ENCODE measurements around the gene PIGS. TPM values are rescaled to one million over a fixed set of nuclear protein-coding genes. Genes with fewer than 3 reads are reported as not detected.

The PIGS gene
- total RNA-seq, 2 donors from 2014 or later, result 68.7 to 131 TPM

DNA sequence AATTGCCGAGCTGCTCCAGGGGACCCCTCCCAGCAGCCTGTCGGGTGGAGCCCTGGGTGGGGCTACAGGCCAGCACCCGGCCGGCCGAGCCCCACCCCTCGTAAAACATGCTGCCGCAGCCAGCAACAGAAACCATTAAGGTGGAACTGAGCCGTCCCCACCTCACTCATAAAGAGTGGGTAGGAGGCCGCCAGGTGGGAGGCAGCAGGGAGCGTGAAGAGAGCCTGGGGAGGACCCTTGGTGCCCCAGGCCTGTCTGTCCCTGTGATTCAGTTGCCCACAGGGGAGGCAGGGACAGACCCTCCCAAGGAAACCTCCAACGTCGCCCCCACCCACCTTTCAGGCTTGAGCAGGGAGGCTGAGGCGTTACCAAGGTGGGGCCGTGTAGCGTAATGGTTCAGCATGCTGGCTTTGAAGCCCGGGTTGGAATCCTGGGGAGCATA lies 56.7 kb downstream of the PIGS start:
- no peak overlapping the region for H3K27ac ChIP-seq
- no peak for TF ChIP-seq POLR2AphosphoS5 (IDR thresholded peaks at IDR 0.05)
- intact Hi-C loops (cut with DNase I), result no loop called here
- no peaks in the 10 kb centered on the region for H3K4me1 ChIP-seq (replicated peaks)
- H3K36me3 ChIP-seq, result no peaks in the 10 kb centered on the region
- no peak for DNase-seq (ENCODE audit: low spot score)
- no peak overlapping the region for H3K4me3 ChIP-seq
- H3K27me3 ChIP-seq (replicated peaks; ENCODE audit: insufficient read depth), result no peaks in the 10 kb centered on the region
- no peaks in the 10 kb centered on the region for H3K9me3 ChIP-seq
- 25% methylated on average over 16 of the region's 16 CpGs for WGBS

DNA sequence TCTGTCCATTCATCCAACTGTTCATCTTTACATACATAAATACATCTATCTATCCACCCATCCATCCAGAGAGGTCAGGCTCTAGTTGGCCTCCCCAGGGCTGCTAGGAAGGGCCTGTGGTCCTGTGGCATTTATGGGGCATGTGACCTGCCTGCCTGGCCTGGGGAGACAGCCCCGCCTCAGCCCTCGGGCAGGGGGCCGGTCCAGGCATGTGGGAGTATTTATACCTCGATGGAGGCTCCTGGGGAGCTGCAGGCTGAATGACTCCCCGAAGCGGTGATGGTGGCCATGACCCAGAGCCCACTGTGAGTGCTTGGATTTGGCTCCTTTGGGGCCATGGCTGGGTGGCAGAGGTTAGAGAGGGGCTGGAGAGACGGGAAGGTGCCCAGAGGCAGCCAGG lies 57.8 kb downstream of the PIGS start:
- no peaks in the 10 kb centered on the region for H3K27me3 ChIP-seq (replicated peaks; ENCODE audit: insufficient read depth)
- H3K9me3 ChIP-seq, result no peaks in the 10 kb centered on the region
- no peak overlapping the region for H3K4me3 ChIP-seq
- H3K4me1 ChIP-seq (replicated peaks), result no peaks in the 10 kb centered on the region
- intact Hi-C loops (cut with DNase I), result no loop called here
- H3K27ac ChIP-seq, result no peak overlapping the region
- H3K36me3 ChIP-seq, result no peaks in the 10 kb centered on the region
- DNase-seq (ENCODE audit: low spot score), result no peak
- TF ChIP-seq POLR2AphosphoS5 (IDR thresholded peaks at IDR 0.05) (no peak), POLR2A (IDR thresholded peaks at IDR 0.05) (no peak)
- TF ChIP-seq, protein P1, sequence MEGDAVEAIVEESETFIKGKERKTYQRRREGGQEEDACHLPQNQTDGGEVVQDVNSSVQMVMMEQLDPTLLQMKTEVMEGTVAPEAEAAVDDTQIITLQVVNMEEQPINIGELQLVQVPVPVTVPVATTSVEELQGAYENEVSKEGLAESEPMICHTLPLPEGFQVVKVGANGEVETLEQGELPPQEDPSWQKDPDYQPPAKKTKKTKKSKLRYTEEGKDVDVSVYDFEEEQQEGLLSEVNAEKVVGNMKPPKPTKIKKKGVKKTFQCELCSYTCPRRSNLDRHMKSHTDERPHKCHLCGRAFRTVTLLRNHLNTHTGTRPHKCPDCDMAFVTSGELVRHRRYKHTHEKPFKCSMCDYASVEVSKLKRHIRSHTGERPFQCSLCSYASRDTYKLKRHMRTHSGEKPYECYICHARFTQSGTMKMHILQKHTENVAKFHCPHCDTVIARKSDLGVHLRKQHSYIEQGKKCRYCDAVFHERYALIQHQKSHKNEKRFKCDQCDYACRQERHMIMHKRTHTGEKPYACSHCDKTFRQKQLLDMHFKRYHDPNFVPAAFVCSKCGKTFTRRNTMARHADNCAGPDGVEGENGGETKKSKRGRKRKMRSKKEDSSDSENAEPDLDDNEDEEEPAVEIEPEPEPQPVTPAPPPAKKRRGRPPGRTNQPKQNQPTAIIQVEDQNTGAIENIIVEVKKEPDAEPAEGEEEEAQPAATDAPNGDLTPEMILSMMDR (IDR thresholded peaks at IDR 0.05), result no peak
- 63% methylated on average over 7 of the region's 7 CpGs for WGBS

DNA sequence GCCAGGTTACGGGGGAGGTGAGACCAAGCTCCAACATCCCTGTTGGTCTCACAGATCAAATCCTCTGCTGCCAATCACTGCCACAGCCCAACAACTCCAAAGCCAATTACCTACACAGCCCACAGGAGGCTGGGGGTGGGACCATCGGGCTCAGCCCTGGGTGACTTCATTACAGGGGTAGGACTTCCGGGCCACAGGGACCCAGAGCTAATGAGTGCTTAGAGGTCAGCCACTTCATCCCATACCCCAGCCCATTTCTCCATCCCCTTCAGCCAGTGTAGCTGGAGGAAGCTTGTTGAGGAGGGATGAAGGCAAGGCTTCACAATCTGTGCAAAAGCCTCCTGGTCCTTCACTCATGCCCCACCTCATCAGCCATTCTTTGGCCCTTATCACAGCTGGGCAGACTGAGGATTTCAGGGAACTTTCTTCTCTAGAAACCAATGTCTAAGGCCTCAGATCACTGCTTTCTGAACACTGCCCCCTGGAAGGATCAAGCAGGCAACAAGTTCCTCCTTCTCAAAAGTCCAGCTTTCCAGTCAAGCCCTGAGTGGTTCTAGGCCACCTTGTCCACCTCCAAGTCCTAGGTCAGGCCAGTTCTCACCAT lies 59.4 kb downstream of the PIGS start:
- intact Hi-C loops (cut with DNase I), result no loop called here
- H3K27me3 ChIP-seq (replicated peaks; ENCODE audit: insufficient read depth), result no peaks in the 10 kb centered on the region
- no peak for DNase-seq (ENCODE audit: low spot score)
- WGBS, result 81% methylated on average over 3 of the region's 3 CpGs
- TF ChIP-seq POLR2AphosphoS5 (IDR thresholded peaks at IDR 0.05), result no peak
- TF ChIP-seq, protein P1 (IDR thresholded peaks at IDR 0.05), result no peak
- TF ChIP-seq POLR2A (IDR thresholded peaks at IDR 0.05), result no peak
- H3K9me3 ChIP-seq, result no peaks in the 10 kb centered on the region
- no peaks in the 10 kb centered on the region for H3K4me1 ChIP-seq (replicated peaks)
- no peak overlapping the region for H3K27ac ChIP-seq
- no peak overlapping the region for H3K4me3 ChIP-seq
- H3K36me3 ChIP-seq, result no peaks in the 10 kb centered on the region

DNA sequence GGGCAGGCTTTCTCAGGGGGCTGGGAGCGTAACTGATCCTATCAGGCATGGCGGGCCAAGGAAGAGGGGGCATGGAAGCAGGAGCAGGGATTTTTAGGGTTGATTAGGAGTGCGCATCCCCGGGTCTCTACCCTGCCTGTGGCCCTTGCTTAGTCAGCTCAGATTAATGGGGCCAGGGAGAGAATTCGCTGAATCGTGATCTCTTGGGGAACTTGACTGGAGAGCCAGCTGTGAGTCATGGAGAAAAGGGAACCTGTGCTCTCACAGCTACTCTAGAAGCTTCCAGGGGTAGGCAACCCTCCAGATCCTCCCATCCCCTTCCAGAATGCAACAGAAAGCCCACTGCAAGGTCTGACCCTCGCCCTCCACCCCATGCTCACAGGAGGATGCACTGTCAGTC lies 61.5 kb downstream of the PIGS start:
- no peaks in the 10 kb centered on the region for H3K27me3 ChIP-seq (replicated peaks; ENCODE audit: insufficient read depth)
- H3K9me3 ChIP-seq, result no peaks in the 10 kb centered on the region
- no peaks in the 10 kb centered on the region for H3K4me1 ChIP-seq (replicated peaks)
- no peaks in the 10 kb centered on the region for H3K36me3 ChIP-seq
- 84% methylated on average over 7 of the region's 7 CpGs for WGBS
- H3K4me3 ChIP-seq, result no peak overlapping the region
- no peak overlapping the region for H3K27ac ChIP-seq
- intact Hi-C loops (cut with DNase I), result no loop called here
- DNase-seq (ENCODE audit: low spot score), result no peak
- TF ChIP-seq POLR2A (IDR thresholded peaks at IDR 0.05), result no peak
- TF ChIP-seq, protein P1 (IDR thresholded peaks at IDR 0.05), result no peak
- TF ChIP-seq POLR2AphosphoS5 (IDR thresholded peaks at IDR 0.05), result no peak

DNA sequence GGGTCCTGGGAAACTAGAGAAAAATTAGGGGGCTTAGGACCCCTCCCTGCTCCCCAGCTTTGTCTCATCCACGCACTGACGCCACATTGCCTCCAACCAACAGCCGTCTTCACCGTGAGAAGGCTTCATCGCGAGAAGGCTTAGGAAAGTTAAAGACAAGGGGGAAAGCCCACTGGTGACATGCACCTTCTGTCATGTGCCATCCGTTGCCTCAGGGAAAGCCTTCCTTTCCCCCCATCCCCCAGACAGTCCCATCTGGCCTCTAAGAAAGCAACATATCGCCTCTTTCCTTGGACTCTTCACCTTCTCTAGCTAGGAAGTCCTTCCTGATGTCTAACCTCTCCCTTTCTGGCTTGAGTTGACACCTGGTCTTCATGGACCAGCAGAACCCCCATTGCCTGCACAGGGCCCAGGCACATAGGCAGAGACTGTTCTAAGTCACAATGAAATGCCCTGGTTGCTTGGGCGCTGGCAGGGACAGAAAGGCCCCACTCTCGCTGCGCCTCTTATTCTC lies 63.1 kb downstream of the PIGS start:
- Histone ChIP-seq H3K36me3 (no peaks in the 10 kb centered on the region), H3K9me3 (no peaks in the 10 kb centered on the region), H3K4me1 (replicated peaks) (no peaks in the 10 kb centered on the region), H3K27ac (peak overlapping the region; percentile 19 to 34), H3K27me3 (replicated peaks; ENCODE audit: insufficient read depth) (no peaks in the 10 kb centered on the region), H3K4me3 (no peak overlapping the region)
- 52% methylated on average over 11 of the region's 11 CpGs for WGBS
- no peak for DNase-seq (ENCODE audit: low spot score)
- no peak for TF ChIP-seq POLR2AphosphoS5 (IDR thresholded peaks at IDR 0.05)
- no peak for TF ChIP-seq POLR2A (IDR thresholded peaks at IDR 0.05)
- TF ChIP-seq, protein P1 (IDR thresholded peaks at IDR 0.05), result no peak
- intact Hi-C loops (cut with DNase I), result no loop called here
